GM19193 (cell line): Measurements from ENCODE around the gene PSMD3.
A peak's percentile ranks its signal among the peaks of the same experiment; 100 is the strongest.

Source experiments
- POLR2A ChIP-seq: IDR thresholded peaks from 4 replicates; pipeline ENCODE4 v1.6.1; 2011; ENCODE audit not compliant: insufficient read depth, insufficient read length; ENCODE audit errors: extremely low read depth

PSMD3 gene

DNA sequence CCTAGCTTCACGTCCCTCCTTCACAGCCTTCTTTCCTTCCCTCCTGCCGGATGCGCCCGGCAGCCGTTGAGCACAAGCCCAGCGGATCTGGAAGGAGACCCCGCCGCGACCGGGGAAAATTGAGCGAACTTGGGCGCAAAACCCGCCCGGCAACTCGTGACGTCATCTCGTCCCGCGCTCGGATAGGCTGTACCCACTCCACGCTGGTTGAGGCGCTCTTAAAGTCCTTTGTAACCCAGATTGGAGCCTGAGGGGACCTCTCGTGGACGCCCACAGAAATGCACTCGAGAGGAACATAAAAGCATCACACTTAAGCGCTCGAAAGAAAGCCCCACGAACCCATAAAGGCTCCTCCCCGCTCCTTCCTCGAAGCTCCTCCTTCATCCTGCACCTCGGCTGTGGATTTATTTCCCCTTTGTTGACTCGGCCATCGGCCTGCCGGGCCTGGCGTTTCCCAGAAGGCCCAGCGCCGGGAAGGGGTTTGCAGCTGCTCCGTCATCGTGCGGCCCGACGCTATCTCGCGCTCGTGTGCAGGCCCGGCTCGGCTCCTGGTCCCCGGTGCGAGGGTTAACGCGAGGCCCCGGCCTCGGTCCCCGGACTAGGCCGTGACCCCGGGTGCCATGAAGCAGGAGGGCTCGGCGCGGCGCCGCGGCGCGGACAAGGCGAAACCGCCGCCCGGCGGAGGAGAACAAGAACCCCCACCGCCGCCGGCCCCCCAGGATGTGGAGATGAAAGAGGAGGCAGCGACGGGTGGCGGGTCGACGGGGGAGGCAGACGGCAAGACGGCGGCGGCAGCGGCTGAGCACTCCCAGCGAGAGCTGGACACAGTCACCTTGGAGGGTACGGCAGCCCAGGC is at the start of gene PSMD3:
TSS of gene PSMD3 (plus strand) at position 457 of the 856 bp plus-strand sequence. CDS start at position 621, 164 bp downstream.
- TF ChIP-seq POLR2A: peak; percentile 70

DNA sequence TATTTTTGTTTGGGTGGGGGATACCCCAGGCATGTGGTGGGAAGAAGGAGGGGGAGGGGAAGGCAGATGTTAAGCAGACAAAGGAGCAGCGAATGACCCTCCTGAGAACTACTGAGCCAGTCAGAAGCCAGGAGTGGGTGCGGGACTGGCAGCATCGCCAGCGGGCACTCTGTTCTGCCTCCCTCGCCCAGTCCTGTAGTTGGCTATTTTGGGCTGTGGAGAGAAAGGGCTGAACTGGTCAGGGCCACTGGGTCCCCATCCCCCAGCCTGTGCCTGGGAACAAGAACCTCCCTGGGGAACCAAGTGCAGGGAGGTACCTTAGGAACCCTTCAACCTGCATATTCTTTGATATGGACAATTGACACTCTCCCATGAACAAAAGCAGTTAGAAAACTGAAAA is 46.7 kb upstream of the PSMD3 start:
- TF ChIP-seq POLR2A: no peak

DNA sequence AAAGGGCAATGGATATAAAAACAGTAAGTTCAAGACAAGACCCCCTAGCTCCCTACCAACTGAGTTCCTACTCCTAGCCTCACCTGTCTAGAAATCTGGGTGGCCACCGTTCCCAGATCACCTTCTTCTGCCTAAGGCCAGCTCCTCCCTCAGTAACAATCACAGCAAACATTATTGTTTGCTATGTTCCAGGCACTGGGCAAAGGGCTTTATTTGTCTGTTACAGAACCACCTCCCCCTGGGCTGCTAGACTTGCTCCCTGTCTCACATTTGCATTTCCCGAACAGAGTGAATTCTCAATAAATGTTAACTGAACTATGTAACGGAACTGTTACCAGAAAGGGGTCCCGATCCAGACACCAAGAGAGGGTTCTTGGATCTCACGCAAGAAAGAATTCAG is 46.3 kb upstream of the PSMD3 start:
- TF ChIP-seq POLR2A: no peak

DNA sequence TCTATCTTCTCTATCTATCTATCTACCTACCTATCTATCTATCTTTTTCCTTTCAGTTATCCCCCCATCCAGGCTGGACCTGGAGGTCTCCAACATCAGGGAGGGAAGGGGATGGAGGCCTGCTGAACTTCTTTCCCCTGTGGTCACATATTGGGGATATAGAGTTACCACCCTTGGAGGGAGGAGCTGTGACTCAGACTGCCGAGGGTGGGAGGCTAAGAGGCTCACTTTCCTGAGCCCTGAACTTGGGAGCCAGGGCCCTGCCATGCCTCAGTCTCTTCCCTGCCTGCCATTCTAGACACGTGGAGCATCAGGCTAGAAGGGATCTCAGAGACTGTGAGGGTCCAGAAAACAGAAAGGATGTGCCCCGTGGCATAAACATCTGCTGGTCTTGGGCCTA is 44.7 kb upstream of the PSMD3 start:
- TF ChIP-seq POLR2A: no peak

DNA sequence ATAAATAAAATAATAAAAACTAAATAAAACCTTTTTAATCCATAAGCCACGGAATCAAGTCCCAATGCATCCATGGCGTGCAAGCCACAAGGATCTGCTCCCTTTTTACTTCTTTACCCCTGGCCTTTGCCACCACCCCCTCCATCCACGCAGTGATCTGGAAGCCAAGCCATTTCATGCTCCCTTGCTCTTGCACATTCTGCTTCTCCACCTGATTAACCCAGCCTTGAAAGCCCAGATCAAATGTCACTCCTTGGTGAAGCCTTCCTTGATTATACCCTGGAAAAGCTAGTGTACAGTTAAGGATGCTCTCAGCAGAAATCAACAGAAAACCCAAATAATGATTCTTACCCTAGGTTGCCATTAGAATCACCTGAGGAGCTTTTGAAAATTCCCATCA is 43.2 kb upstream of the PSMD3 start:
- no peak for TF ChIP-seq POLR2A

DNA sequence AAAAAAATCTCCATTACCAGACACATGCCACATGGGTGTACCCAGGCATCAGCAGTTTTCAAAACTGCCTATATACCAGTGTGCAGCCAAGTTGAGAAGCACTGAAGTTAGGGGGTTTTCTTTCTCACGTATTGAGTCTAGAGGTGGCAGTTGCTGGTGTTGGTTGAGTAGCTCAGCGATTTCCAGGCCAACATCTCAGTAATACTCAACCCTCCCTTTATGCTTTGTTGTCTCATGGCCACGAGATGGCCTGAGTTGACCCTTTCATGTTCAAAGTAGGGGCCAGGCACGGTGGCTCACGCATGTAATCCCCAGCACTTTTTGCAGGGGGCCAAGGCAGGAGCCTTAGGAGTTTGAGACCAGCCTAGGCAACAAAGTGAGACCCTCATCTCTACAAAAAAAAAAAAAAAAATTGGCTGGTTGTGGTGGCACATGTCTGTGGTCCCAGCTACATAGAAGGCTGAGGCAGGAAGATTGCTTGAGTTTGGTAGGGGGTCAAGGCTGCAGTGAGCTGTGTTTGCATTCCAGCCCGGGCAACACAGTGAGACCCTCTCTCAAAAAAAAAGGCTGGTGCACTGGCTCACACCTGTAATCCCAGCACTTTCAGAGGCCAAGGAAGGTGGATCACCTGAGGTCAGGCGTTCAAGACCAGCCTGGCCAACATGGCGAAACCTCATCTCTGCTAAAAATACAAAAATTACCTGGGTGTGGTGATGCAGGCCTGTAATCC is 42.3 kb upstream of the PSMD3 start:
- TF ChIP-seq POLR2A: no peak

DNA sequence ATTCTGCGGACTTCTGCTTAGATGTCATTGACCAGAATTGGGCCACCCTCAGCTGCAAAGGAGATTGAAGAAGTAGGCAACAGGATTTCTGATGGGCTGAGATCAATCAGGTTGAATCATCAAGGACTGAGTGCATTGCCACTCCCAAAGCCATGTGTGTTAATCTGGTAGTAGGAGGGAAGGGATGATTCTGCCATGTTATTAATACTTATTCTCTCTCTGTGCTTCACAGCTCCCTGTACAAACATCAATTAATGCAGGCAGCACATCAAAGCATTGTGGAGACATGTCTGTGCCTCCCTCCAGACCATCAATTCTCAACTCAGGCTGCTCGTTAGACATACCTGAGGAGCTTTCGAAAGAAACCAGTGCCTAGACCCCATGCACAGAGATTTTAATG is 41.5 kb upstream of the PSMD3 start:
- TF ChIP-seq POLR2A: no peak

DNA sequence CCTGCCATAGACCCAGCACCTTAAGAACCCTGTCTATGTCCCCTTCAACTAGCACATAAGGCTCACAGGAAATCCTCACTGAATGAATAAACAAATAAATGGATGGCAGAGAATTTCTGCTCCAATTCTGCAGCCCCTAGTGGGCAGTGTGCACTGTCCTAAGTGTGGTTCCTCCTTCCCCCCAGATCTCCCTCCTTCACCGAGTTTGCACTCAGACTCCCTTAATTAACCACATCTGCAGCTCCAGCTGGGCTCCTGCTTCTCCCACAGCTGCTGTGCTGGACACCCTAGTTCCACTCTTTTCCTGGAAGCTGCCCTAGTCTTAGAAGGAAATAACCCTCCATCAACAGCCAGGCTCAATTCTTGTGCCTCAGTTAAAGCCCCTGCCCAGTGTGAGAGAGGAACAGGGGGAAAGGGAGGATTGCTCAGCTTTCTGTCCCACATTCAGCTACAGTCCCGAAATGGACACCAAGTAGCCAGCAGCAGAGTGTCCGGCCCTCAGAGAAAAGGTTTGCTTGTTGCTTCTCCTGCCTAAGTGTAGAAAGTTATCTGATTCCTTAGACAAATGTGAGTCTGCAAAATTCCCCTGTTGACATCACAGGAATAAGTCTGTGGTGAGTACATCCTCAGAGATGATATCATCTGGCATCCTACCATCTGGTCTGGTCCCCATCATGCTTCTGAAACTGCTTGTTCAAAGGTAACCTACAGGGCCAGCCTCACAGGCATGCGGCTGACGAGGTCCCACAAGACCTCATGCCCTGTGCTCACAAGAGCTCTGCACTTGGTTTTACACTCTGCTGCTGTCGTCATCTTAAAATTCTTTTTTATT is 40.8 kb upstream of the PSMD3 start:
- no peak for TF ChIP-seq POLR2A

DNA sequence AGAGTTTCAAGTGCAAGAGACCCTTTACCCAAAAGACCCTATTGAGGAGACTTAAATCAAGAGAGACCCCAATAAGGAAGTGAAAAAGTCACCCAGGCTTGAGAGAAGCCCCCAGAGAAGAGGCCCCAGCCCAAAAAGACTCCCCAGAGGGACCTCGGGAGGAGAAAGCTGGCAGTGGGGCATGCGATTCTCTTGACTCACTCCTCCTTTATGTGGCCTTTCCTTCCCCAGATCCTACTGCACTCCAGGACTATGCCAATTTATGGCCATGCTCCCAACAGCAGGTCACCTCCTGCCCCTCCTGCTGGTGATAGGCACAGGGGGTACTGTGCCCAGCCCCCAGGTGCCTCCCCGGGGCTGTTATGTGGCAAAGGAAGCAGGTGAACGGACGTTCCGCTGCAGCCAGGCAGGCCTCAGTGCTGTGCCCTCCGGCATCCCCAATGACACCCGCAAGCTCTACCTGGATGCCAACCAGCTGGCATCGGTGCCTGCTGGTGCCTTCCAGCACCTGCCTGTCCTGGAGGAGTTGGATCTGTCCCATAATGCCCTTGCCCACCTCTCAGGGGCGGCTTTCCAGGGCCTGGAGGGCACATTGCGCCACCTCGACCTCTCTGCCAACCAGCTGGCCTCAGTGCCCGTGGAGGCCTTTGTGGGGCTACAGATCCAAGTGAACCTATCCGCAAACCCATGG is 36.8 kb upstream of the PSMD3 start:
- TF ChIP-seq POLR2A: no peak

DNA sequence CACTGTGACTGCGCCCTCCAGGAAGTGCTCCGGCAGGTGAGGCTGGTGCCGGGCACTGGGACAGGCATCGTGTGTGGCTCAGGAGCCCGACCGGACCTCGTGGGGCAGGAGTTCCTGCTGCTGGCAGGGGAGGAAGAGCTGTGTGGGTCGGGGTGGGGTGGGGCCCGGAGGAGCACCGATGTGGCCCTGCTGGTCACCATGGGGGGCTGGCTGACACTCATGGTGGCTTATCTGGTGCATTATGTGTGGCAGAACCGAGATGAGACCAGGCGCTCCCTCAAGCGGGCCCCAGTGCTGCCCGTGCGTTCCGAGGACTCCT is 36.3 kb upstream of the PSMD3 start:
- TF ChIP-seq POLR2A: no peak

DNA sequence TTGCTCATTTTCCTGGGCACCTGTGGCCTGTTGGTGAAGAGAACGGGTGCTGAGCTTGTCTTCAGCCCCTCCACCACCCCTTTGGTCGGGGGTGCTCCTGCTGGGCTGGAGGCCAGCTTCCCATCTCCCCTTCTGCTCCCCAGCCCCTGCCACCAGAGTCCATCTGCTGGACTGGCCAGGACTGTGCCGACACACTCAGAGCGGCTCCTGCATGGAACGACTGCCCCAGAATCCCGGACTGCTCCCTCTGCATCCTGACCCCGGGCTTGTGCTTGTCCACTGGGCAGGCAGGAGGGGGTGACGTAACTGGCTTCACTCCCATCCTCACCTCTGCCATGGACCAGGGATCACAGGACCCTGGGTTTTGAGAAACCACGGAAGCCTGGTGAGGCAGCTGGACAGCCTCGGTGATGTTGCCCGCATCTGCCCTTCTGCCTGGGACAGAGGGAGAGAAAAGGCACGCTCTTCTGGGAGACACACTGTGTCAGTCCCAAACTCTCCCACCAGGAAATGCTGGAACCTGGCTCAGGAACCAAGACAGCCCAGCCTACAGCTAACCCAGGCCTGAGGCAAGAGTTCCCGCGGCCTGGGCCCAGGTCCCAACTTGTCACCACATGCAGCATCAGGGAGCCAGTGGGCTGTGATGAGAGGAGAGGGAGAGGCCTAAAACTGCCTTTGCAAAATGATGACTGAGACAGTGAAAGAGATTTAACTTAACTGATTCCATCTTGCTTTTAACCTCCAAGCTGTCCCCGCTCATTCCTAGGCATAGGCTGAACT is 33.9 kb upstream of the PSMD3 start:
- TF ChIP-seq POLR2A: no peak

DNA sequence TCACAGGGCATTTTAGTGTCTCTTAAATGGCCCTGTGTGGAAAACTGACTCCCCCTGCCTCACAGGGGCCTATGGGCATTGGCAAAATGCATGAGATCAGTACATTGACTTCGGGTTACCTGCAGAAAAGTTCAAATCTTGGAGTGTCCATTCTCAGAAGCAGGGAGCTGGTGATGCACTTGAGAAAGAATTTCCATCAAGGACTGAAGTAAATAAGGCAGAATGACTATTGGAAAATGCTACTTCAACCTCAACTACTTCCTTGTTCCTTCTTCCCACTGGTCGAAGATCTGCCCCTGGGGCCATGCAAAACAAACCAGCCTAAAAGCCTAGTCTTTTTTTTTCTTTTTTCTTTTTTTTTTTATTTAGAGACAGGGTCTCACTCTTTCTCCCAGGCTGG is 31.6 kb upstream of the PSMD3 start:
- TF ChIP-seq POLR2A: no peak

DNA sequence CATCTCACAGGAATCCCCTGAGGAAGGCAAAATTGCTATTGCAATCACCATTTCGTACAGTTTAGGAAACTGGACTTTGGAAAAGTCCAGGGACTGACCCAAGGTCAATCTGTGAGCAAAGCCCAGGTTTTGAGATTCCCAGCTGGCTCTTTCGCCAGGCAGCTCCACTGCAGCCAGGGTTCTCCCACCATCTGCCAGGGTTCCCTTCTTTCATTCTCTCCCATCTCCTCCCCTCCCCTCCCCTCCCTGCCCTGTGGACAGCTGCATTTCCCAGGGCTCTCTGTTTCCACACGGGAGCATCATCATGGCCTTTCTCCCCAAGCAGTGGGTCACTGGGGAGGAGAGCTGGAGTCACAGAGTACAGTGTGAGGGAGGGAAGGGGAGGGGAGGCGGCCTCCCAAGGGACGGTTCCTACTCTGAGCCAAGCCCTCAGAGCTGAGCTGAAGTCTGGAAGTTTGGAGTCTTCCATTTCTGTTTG is 29.7 kb upstream of the PSMD3 start:
- TF ChIP-seq POLR2A: no peak
